Measurements from ENCODE around the gene ST6GALNAC4.

GRCh38 chr9:127940593-127940992, 23.8 kb upstream of the ST6GALNAC4 start:
- TF ChIP-seq CTCF (IDR thresholded peaks at IDR 0.05) (no peak), POLR2A (IDR thresholded peaks at IDR 0.05) (no peak)

All from esophagus squamous epithelium (tissue), 4 donors.